Panc1 (cell line): ENCODE measurements around the gene PCNX1. TPM values are rescaled to one million over a fixed set of nuclear protein-coding genes. Genes with fewer than 3 reads are reported as not detected.

Source experiments
- ATAC-seq: fragments of 200-7000 bp; cut with Tn5 transposase; 2 replicates; pipeline ENCODE4 v1.9.1; 2020; ENCODE audit warnings: mild to moderate bottlenecking, moderate library complexity
- BruUV-seq: library from RNA; stranded (reverse); fragments of 400-500 nt; replicated peaks from 2 replicates; lab custom pipeline; 2021; lab: Mats Ljungman, UMichigan
- CTCF ChIA-PET: fragments of 300-600 bp; sonication (Branson Sonifier 250); formaldehyde crosslinking; loops from one replicate; lab custom pipeline; 2022; ENCODE audit warnings: antibody characterized with exemption; lab: Charles Lee
- POLR2A ChIA-PET: fragments of 300-600 bp; sonication (Branson Sonifier 250); formaldehyde crosslinking; loops from one replicate; lab custom pipeline; 2022; ENCODE audit warnings: antibody characterized with exemption; lab: Charles Lee
- DNase-seq: peaks from one replicate; pipeline ENCODE4 v3.0.0-alpha.2; 2010; ENCODE audit warnings: low read depth, low spot score
- H3K27ac ChIP-seq: 2 replicates; pipeline ENCODE4 v1.5.1; 2011; ENCODE audit warnings: mild to moderate bottlenecking, low read length, inconsistent platforms
- H3K27me3 ChIP-seq: fragments of 200-500 bp; sonication (Bioruptor generic); 2 replicates; pipeline ENCODE4 v1.6.0; 2014; ENCODE audit warnings: low read length, inconsistent platforms; ENCODE audit not compliant: control insufficient read depth, insufficient read depth
- H3K36me3 ChIP-seq: fragments of 200-500 bp; sonication (Bioruptor generic); 2 replicates; pipeline ENCODE4 v1.5.1; 2014; ENCODE audit warnings: inconsistent platforms, mild to moderate bottlenecking, low read length, moderate library complexity; ENCODE audit not compliant: control insufficient read depth, insufficient read depth
- H3K4me1 ChIP-seq: 2 replicates; pipeline ENCODE4 v1.5.1; 2011; ENCODE audit warnings: inconsistent platforms, mild to moderate bottlenecking, low read length, moderate library complexity; ENCODE audit not compliant: control insufficient read depth, insufficient read depth
- H3K4me3 ChIP-seq, 2 experiments: 2 replicates each; pipeline ENCODE4 v1.5.1; 2011 to 2012; ENCODE audit warnings: low read depth in 2 of 2, low read length in 2 of 2, mild to moderate bottlenecking in 2 of 2, inconsistent platforms in 1 of 2, moderate library complexity in 1 of 2
- H3K9me3 ChIP-seq: fragments of 200-500 bp; sonication (Bioruptor generic); 2 replicates; pipeline ENCODE4 v1.5.1; 2014; ENCODE audit warnings: low read depth, mild to moderate bottlenecking, inconsistent platforms, low read length, moderate library complexity; ENCODE audit not compliant: control insufficient read depth, insufficient read depth
- POLR2AphosphoS5 ChIP-seq: IDR thresholded peaks from 2 replicates; pipeline ENCODE4 v1.6.1; 2012; ENCODE audit warnings: mild to moderate bottlenecking, low read depth, low read length, moderate library complexity
- SIN3A ChIP-seq: IDR thresholded peaks from 2 replicates; pipeline ENCODE4 v1.6.1; 2012; ENCODE audit warnings: low read depth, mild to moderate bottlenecking, low read length, moderate library complexity, borderline replicate concordance; ENCODE audit not compliant: insufficient read depth
- TCF7L2 ChIP-seq: IDR thresholded peaks from 2 replicates; pipeline ENCODE4 v1.6.1; 2011; ENCODE audit warnings: mild to moderate bottlenecking, low read depth, low read length, inconsistent platforms
- in situ Hi-C: cut with HindIII; loops from 2 replicates; pipeline ENCODE4 v1.10.0; 2016; ENCODE audit warnings: low sequenced_read_pairs, low pct_unique_long_range_greater_than_20kb
- intact Hi-C: fragments of 100-400 bp; cut with micrococcal nuclease; formaldehyde crosslinking; loops from one replicate; pipeline ENCODE4 v1.10.0; 2022; ENCODE audit not compliant: unreplicated experiment
- total RNA-seq: library from RNA; stranded (reverse); gene quantifications from one replicate; pipeline ENCODE4 v1.2.1, GENCODE V29; 2021; ENCODE audit not compliant: unreplicated experiment
- TF ChIP-seq, protein P1 (sequence below), 2 experiments: IDR thresholded peaks; 2 replicates each; pipeline ENCODE4 v1.6.1; 2011 to 2012; ENCODE audit warnings: low read depth in 2 of 2, control low read depth in 1 of 2, low read length in 1 of 2, mild to moderate bottlenecking in 1 of 2, moderate library complexity in 1 of 2; ENCODE audit not compliant: insufficient read depth in 1 of 2
- TF ChIP-seq, protein P2 (sequence below): fragments of 450-650 bp; IDR thresholded peaks from 2 replicates; pipeline ENCODE4 v1.5.1; 2017; ENCODE audit warnings: mild to moderate bottlenecking

PCNX1 gene
- total RNA-seq, 1 experiment from 2014 or later, result 30.5 TPM

DNA sequence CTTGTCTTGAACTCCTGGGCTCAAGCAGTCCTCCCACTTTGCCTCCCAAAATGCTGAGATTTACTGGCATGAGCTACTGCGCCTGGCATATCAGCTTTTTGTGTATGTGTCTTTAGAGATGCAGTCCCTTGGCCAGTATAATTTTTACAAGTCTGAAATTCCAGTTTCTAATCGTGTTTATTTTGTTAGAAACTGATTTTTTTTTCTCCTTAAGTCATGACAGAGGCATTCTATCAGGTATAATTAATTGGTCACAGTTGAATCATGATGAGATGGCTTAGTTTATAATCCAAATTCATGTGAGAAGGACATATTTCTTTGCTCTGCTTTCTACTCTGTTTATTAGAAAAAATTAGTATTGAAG, 98.9 kb downstream of the PCNX1 start:
- no peak for TF ChIP-seq TCF7L2
- TF ChIP-seq, protein P1, sequence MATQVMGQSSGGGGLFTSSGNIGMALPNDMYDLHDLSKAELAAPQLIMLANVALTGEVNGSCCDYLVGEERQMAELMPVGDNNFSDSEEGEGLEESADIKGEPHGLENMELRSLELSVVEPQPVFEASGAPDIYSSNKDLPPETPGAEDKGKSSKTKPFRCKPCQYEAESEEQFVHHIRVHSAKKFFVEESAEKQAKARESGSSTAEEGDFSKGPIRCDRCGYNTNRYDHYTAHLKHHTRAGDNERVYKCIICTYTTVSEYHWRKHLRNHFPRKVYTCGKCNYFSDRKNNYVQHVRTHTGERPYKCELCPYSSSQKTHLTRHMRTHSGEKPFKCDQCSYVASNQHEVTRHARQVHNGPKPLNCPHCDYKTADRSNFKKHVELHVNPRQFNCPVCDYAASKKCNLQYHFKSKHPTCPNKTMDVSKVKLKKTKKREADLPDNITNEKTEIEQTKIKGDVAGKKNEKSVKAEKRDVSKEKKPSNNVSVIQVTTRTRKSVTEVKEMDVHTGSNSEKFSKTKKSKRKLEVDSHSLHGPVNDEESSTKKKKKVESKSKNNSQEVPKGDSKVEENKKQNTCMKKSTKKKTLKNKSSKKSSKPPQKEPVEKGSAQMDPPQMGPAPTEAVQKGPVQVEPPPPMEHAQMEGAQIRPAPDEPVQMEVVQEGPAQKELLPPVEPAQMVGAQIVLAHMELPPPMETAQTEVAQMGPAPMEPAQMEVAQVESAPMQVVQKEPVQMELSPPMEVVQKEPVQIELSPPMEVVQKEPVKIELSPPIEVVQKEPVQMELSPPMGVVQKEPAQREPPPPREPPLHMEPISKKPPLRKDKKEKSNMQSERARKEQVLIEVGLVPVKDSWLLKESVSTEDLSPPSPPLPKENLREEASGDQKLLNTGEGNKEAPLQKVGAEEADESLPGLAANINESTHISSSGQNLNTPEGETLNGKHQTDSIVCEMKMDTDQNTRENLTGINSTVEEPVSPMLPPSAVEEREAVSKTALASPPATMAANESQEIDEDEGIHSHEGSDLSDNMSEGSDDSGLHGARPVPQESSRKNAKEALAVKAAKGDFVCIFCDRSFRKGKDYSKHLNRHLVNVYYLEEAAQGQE (IDR thresholded peaks at IDR 0.05; ENCODE audit: insufficient read depth in 1 of 2, low read depth in 2 of 2, low read length in 1 of 2), result no peak
- no peak for TF ChIP-seq POLR2AphosphoS5
- TF ChIP-seq SIN3A, result no peak
- TF ChIP-seq, protein P2, sequence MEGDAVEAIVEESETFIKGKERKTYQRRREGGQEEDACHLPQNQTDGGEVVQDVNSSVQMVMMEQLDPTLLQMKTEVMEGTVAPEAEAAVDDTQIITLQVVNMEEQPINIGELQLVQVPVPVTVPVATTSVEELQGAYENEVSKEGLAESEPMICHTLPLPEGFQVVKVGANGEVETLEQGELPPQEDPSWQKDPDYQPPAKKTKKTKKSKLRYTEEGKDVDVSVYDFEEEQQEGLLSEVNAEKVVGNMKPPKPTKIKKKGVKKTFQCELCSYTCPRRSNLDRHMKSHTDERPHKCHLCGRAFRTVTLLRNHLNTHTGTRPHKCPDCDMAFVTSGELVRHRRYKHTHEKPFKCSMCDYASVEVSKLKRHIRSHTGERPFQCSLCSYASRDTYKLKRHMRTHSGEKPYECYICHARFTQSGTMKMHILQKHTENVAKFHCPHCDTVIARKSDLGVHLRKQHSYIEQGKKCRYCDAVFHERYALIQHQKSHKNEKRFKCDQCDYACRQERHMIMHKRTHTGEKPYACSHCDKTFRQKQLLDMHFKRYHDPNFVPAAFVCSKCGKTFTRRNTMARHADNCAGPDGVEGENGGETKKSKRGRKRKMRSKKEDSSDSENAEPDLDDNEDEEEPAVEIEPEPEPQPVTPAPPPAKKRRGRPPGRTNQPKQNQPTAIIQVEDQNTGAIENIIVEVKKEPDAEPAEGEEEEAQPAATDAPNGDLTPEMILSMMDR, result no peak
- in situ Hi-C loops (no loop called here), intact Hi-C loops (no loop called here)
- Histone ChIP-seq H3K36me3 (no peaks in the 10 kb centered on the region; the same call in 1 of the 2 replicates), H3K27ac (no peak overlapping the region), H3K4me3 (no peak overlapping the region), H3K4me1 (no peaks in the 10 kb centered on the region), H3K27me3 (no peaks in the 10 kb centered on the region), H3K9me3 (no peaks in the 10 kb centered on the region)
- ChIA-PET POLR2A (no interaction called here), CTCF (no interaction called here)
- DNase-seq (no peak), ATAC-seq (no peak)
- BruUV-seq, result no TSS peak

DNA sequence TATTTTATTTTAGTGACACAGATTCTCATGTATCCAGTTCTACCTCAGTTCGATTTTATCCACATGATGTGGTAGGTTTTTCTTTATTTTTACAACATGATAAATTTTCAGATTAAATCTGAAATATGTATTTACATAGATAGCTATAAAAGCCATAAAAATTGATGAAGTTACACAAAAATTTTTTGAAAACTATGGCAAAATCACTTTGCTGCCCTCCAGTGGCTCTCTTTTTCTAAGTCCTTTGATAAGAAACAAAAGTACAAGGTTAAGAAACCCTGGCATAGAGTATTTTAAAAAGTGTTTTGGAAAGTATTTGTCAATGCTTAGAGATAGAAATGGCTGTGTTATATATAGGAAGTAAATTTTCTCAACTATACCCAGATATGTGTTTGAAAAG, 104.2 kb downstream of the PCNX1 start:
- H3K9me3 ChIP-seq, result no peaks in the 10 kb centered on the region
- intact Hi-C loops, result no loop called here
- H3K4me1 ChIP-seq, result no peaks in the 10 kb centered on the region
- H3K4me3 ChIP-seq, result no peak overlapping the region
- no peaks in the 10 kb centered on the region for H3K27me3 ChIP-seq
- ATAC-seq (no peak), DNase-seq (no peak)
- ChIA-PET CTCF (no interaction called here), POLR2A (no interaction called here)
- in situ Hi-C loops, result no loop called here
- no peak overlapping the region for H3K27ac ChIP-seq
- no peaks in the 10 kb centered on the region; the same call in 1 of the 2 replicates for H3K36me3 ChIP-seq
- TF ChIP-seq, protein P2, result peak; percentile 27; the same call in 1 of the 2 replicates
- no peak for TF ChIP-seq SIN3A
- no TSS peak for BruUV-seq
